ENCODE data around the gene OR4S2. TPM values are rescaled to one million over a fixed set of nuclear protein-coding genes. Genes with fewer than 3 reads are reported as not detected.

OR4S2 gene
- polyA plus RNA-seq (2013, experiment 1 of 2) = not detected
- polyA plus RNA-seq (2013, experiment 2 of 2) = not detected

- Histone ChIP-seq H3K18ac (ENCODE audit: low read length) (no peak within 1 kb of the TSS), H3K9ac (ENCODE audit: low read length) (no peak within 1 kb of the TSS), H3K23ac (ENCODE audit: low read length) (no peak within 1 kb of the TSS), H3K4me2 (ENCODE audit: low read length) (no peak within 1 kb of the TSS), H4K8ac (ENCODE audit: low read depth, low read length) (no peak within 1 kb of the TSS), H3K27ac (ENCODE audit: low read depth, low read length) (no peak within 1 kb of the TSS), H3K79me1 (ENCODE audit: low read length) (no peaks in the 10 kb centered on the region), H2BK15ac (replicated peaks; ENCODE audit: low read depth) (no peak within 1 kb of the TSS), H3K4me3 (ENCODE audit: low read length) (no peak within 1 kb of the TSS), H2BK120ac (ENCODE audit: low read depth, low read length) (no peak within 1 kb of the TSS), H3K79me2 (ENCODE audit: control insufficient read depth, insufficient read depth, low read length) (no peaks in the 10 kb centered on the region), H3K4ac (ENCODE audit: low read depth, low read length) (no peak within 1 kb of the TSS), H2BK5ac (ENCODE audit: low read length) (no peak within 1 kb of the TSS), H4K5ac (ENCODE audit: low read length) (no peak within 1 kb of the TSS), H3K36me3 (ENCODE audit: control insufficient read depth, insufficient read depth, low read length) (no peaks in the 10 kb centered on the region), H2AK5ac (ENCODE audit: low read length) (no peak within 1 kb of the TSS), H3K56ac (ENCODE audit: low read length) (no peak within 1 kb of the TSS), H3K4me1 (ENCODE audit: control insufficient read depth, low read depth, low read length) (no peaks in the 10 kb centered on the region), H3K27me3 (ENCODE audit: insufficient read depth, low read length, poor library complexity) (no peaks in the 10 kb centered on the region)
- no peak for DNase-seq
- WGBS (ENCODE audit: extremely low coverage, insufficient coverage, low lambda C conversion rate) = 100% methylated on average over 2 of the region's 2 CpGs
Observed at GRCh38 chr11:55648027-55648426, at the start of gene OR4S2. Gene OR4S2, plus strand, starts transcription at chr11:55648327. Its CDS starts 2,577 bp downstream, at chr11:55650904.

GRCh38 chr11:55607545-55607944 is 40.6 kb upstream of the OR4S2 start, which contains the start of gene OR4C11:
Gene OR4C11, minus strand, starts transcription at chr11:55607645. Its CDS starts 3,272 bp downstream, at chr11:55604373.
- H2BK120ac ChIP-seq (ENCODE audit: low read depth, low read length) = no peak within 1 kb of the TSS
- no peak within 1 kb of the TSS for H2BK15ac ChIP-seq (replicated peaks; ENCODE audit: low read depth)
- H3K4ac ChIP-seq (ENCODE audit: low read depth, low read length) = no peak within 1 kb of the TSS
- H3K4me3 ChIP-seq (ENCODE audit: low read length) = no peak within 1 kb of the TSS
- H3K23ac ChIP-seq (ENCODE audit: low read length) = no peak within 1 kb of the TSS
- no peak within 1 kb of the TSS for H4K8ac ChIP-seq (ENCODE audit: low read depth, low read length)
- no peak within 1 kb of the TSS for H4K5ac ChIP-seq (ENCODE audit: low read length)
- H3K18ac ChIP-seq (ENCODE audit: low read length) = no peak within 1 kb of the TSS
- no peaks in the 10 kb centered on the region for H3K79me1 ChIP-seq (ENCODE audit: low read length)
- H2BK5ac ChIP-seq (ENCODE audit: low read length) = no peak within 1 kb of the TSS
- WGBS (ENCODE audit: extremely low coverage, insufficient coverage, low lambda C conversion rate) = no CpG with 5 or more reads among the region's 2 CpGs
- no peaks in the 10 kb centered on the region for H3K4me1 ChIP-seq (ENCODE audit: control insufficient read depth, low read depth, low read length)
- H3K36me3 ChIP-seq (ENCODE audit: control insufficient read depth, insufficient read depth, low read length) = no peaks in the 10 kb centered on the region
- no peak within 1 kb of the TSS for H3K4me2 ChIP-seq (ENCODE audit: low read length)
- no peak for DNase-seq
- no peak within 1 kb of the TSS for H2AK5ac ChIP-seq (ENCODE audit: low read length)
- H3K27ac ChIP-seq (ENCODE audit: low read depth, low read length) = no peak within 1 kb of the TSS
- H3K27me3 ChIP-seq (ENCODE audit: insufficient read depth, low read length, poor library complexity) = no peaks in the 10 kb centered on the region
- H3K9ac ChIP-seq (ENCODE audit: low read length) = no peak within 1 kb of the TSS
- no peaks in the 10 kb centered on the region for H3K79me2 ChIP-seq (ENCODE audit: control insufficient read depth, insufficient read depth, low read length)
- H3K56ac ChIP-seq (ENCODE audit: low read length) = no peak within 1 kb of the TSS

GRCh38 chr11:55624531-55624930 is 23.6 kb upstream of the OR4S2 start:
- no peak for DNase-seq
- Histone ChIP-seq H4K5ac (ENCODE audit: low read length) (no peak overlapping the region), H3K18ac (ENCODE audit: low read length) (no peak overlapping the region), H3K4me2 (ENCODE audit: low read length) (no peak overlapping the region), H2BK15ac (replicated peaks; ENCODE audit: low read depth) (no peak overlapping the region), H3K27me3 (ENCODE audit: insufficient read depth, low read length, poor library complexity) (no peaks in the 10 kb centered on the region), H3K79me1 (ENCODE audit: low read length) (no peaks in the 10 kb centered on the region), H3K4me3 (ENCODE audit: low read length) (no peak overlapping the region), H3K27ac (ENCODE audit: low read depth, low read length) (no peak overlapping the region), H3K23ac (ENCODE audit: low read length) (no peak overlapping the region), H2BK120ac (ENCODE audit: low read depth, low read length) (no peak overlapping the region), H3K79me2 (ENCODE audit: control insufficient read depth, insufficient read depth, low read length) (no peaks in the 10 kb centered on the region), H3K4me1 (ENCODE audit: control insufficient read depth, low read depth, low read length) (no peaks in the 10 kb centered on the region), H3K9ac (ENCODE audit: low read length) (no peak overlapping the region), H4K8ac (ENCODE audit: low read depth, low read length) (no peak overlapping the region), H3K4ac (ENCODE audit: low read depth, low read length) (no peak overlapping the region), H2AK5ac (ENCODE audit: low read length) (no peak overlapping the region), H2BK5ac (ENCODE audit: low read length) (no peak overlapping the region), H3K36me3 (ENCODE audit: control insufficient read depth, insufficient read depth, low read length) (no peaks in the 10 kb centered on the region), H3K56ac (ENCODE audit: low read length) (no peak overlapping the region)
- no CpG with 5 or more reads among the region's 1 CpG for WGBS (ENCODE audit: extremely low coverage, insufficient coverage, low lambda C conversion rate)

GRCh38 chr11:55634813-55635212 is 13.3 kb upstream of the OR4S2 start, which contains the start of gene OR4P4:
Gene OR4P4, plus strand, starts transcription at chr11:55635113.
- H3K27me3 ChIP-seq (ENCODE audit: insufficient read depth, low read length, poor library complexity) = no peaks in the 10 kb centered on the region
- H3K56ac ChIP-seq (ENCODE audit: low read length) = no peak within 1 kb of the TSS
- no CpG with 5 or more reads among the region's 3 CpGs for WGBS (ENCODE audit: extremely low coverage, insufficient coverage, low lambda C conversion rate)
- no peak within 1 kb of the TSS for H3K4ac ChIP-seq (ENCODE audit: low read depth, low read length)
- H3K79me1 ChIP-seq (ENCODE audit: low read length) = no peaks in the 10 kb centered on the region
- no peak within 1 kb of the TSS for H3K4me2 ChIP-seq (ENCODE audit: low read length)
- no peaks in the 10 kb centered on the region for H3K79me2 ChIP-seq (ENCODE audit: control insufficient read depth, insufficient read depth, low read length)
- H3K27ac ChIP-seq (ENCODE audit: low read depth, low read length) = no peak within 1 kb of the TSS
- no peak within 1 kb of the TSS for H3K18ac ChIP-seq (ENCODE audit: low read length)
- no peak within 1 kb of the TSS for H3K9ac ChIP-seq (ENCODE audit: low read length)
- no peak within 1 kb of the TSS for H2BK15ac ChIP-seq (replicated peaks; ENCODE audit: low read depth)
- H3K23ac ChIP-seq (ENCODE audit: low read length) = no peak within 1 kb of the TSS
- no peak within 1 kb of the TSS for H2AK5ac ChIP-seq (ENCODE audit: low read length)
- no peak for DNase-seq
- no peaks in the 10 kb centered on the region for H3K4me1 ChIP-seq (ENCODE audit: control insufficient read depth, low read depth, low read length)
- no peak within 1 kb of the TSS for H3K4me3 ChIP-seq (ENCODE audit: low read length)
- no peaks in the 10 kb centered on the region for H3K36me3 ChIP-seq (ENCODE audit: control insufficient read depth, insufficient read depth, low read length)
- no peak within 1 kb of the TSS for H2BK120ac ChIP-seq (ENCODE audit: low read depth, low read length)
- H4K8ac ChIP-seq (ENCODE audit: low read depth, low read length) = no peak within 1 kb of the TSS
- no peak within 1 kb of the TSS for H2BK5ac ChIP-seq (ENCODE audit: low read length)
- no peak within 1 kb of the TSS for H4K5ac ChIP-seq (ENCODE audit: low read length)

GRCh38 chr11:55652560-55652959 is 4.4 kb downstream of the OR4S2 start:
- Histone ChIP-seq H2BK15ac (replicated peaks; ENCODE audit: low read depth) (no peak overlapping the region), H3K23ac (ENCODE audit: low read length) (no peak overlapping the region), H3K79me1 (ENCODE audit: low read length) (no peaks in the 10 kb centered on the region), H3K4ac (ENCODE audit: low read depth, low read length) (no peak overlapping the region), H3K4me2 (ENCODE audit: low read length) (no peak overlapping the region), H3K27ac (ENCODE audit: low read depth, low read length) (no peak overlapping the region), H3K9ac (ENCODE audit: low read length) (no peak overlapping the region), H3K18ac (ENCODE audit: low read length) (no peak overlapping the region), H3K56ac (ENCODE audit: low read length) (no peak overlapping the region), H3K79me2 (ENCODE audit: control insufficient read depth, insufficient read depth, low read length) (no peaks in the 10 kb centered on the region), H3K27me3 (ENCODE audit: insufficient read depth, low read length, poor library complexity) (no peaks in the 10 kb centered on the region), H2AK5ac (ENCODE audit: low read length) (no peak overlapping the region), H4K5ac (ENCODE audit: low read length) (no peak overlapping the region), H2BK5ac (ENCODE audit: low read length) (no peak overlapping the region), H3K36me3 (ENCODE audit: control insufficient read depth, insufficient read depth, low read length) (no peaks in the 10 kb centered on the region), H4K8ac (ENCODE audit: low read depth, low read length) (no peak overlapping the region), H2BK120ac (ENCODE audit: low read depth, low read length) (no peak overlapping the region), H3K4me1 (ENCODE audit: control insufficient read depth, low read depth, low read length) (no peaks in the 10 kb centered on the region), H3K4me3 (ENCODE audit: low read length) (no peak overlapping the region)
- WGBS (ENCODE audit: extremely low coverage, insufficient coverage, low lambda C conversion rate) = no CpG with 5 or more reads among the region's 1 CpG
- no peak for DNase-seq

- H4K8ac ChIP-seq (ENCODE audit: low read depth, low read length) = no peak overlapping the region
- no peaks in the 10 kb centered on the region for H3K4me1 ChIP-seq (ENCODE audit: control insufficient read depth, low read depth, low read length)
- H2BK120ac ChIP-seq (ENCODE audit: low read depth, low read length) = no peak overlapping the region
- no peak overlapping the region for H3K4me3 ChIP-seq (ENCODE audit: low read length)
- H3K4ac ChIP-seq (ENCODE audit: low read depth, low read length) = no peak overlapping the region
- no peak overlapping the region for H4K5ac ChIP-seq (ENCODE audit: low read length)
- H3K56ac ChIP-seq (ENCODE audit: low read length) = no peak overlapping the region
- no peak overlapping the region for H3K27ac ChIP-seq (ENCODE audit: low read depth, low read length)
- DNase-seq = no peak
- H2AK5ac ChIP-seq (ENCODE audit: low read length) = no peak overlapping the region
- H3K4me2 ChIP-seq (ENCODE audit: low read length) = no peak overlapping the region
- no peak overlapping the region for H2BK15ac ChIP-seq (replicated peaks; ENCODE audit: low read depth)
- no peak overlapping the region for H2BK5ac ChIP-seq (ENCODE audit: low read length)
- no peaks in the 10 kb centered on the region for H3K79me1 ChIP-seq (ENCODE audit: low read length)
- no peak overlapping the region for H3K18ac ChIP-seq (ENCODE audit: low read length)
- H3K27me3 ChIP-seq (ENCODE audit: insufficient read depth, low read length, poor library complexity) = no peaks in the 10 kb centered on the region
- H3K79me2 ChIP-seq (ENCODE audit: control insufficient read depth, insufficient read depth, low read length) = no peaks in the 10 kb centered on the region
- H3K36me3 ChIP-seq (ENCODE audit: control insufficient read depth, insufficient read depth, low read length) = no peaks in the 10 kb centered on the region
- H3K23ac ChIP-seq (ENCODE audit: low read length) = no peak overlapping the region
- H3K9ac ChIP-seq (ENCODE audit: low read length) = no peak overlapping the region
Observed at GRCh38 chr11:55655096-55655495, 7.0 kb downstream of the OR4S2 start.
